SK-N-SH treated with all-trans-retinoic acid at 6 μM for 48 hours (cell line): Measurements from ENCODE around the gene UVSSA.
"Not testable (repeated sequence)": the region's sequence is repeated elsewhere in the genome, so short reads cannot be mapped to it uniquely, and the experiment has no call there.

Source experiments
- ATAC-seq: fragments of 200-7000 bp; cut with Tn5 transposase; 3 replicates; pipeline ENCODE4 v1.9.1; 2020; ENCODE audit warnings: mild to moderate bottlenecking, moderate library complexity
- ARNTL ChIP-seq: fragments of 450-650 bp; formaldehyde crosslinking; IDR thresholded peaks from 2 replicates; pipeline ENCODE4 v1.5.0; 2020; ENCODE audit warnings: low read depth, mild to moderate bottlenecking, moderate library complexity, borderline replicate concordance
- BACH2 ChIP-seq: fragments of 250-450 bp; sonication (Bioruptor Pico); IDR thresholded peaks from 2 replicates; pipeline ENCODE4 v1.9.0; 2021; ENCODE audit warnings: mild to moderate bottlenecking, borderline replicate concordance
- CREB5 ChIP-seq: fragments of 250-450 bp; sonication (Bioruptor Pico); IDR thresholded peaks from 2 replicates; pipeline ENCODE4 v1.5.1; 2020; ENCODE audit warnings: low read depth, mild to moderate bottlenecking, moderate library complexity
- CSDC2 ChIP-seq: fragments of 250-450 bp; sonication (Bioruptor Pico); IDR thresholded peaks from 2 replicates; pipeline ENCODE4 v1.5.0; 2020; ENCODE audit warnings: mild to moderate bottlenecking, moderate library complexity
- CSRNP3 ChIP-seq: fragments of 250-450 bp; sonication (Bioruptor Pico); IDR thresholded peaks from 2 replicates; pipeline ENCODE4 v1.5.1; 2021; ENCODE audit warnings: mild to moderate bottlenecking, moderate library complexity
- ESRRG ChIP-seq: fragments of 250-450 bp; sonication (Bioruptor Pico); IDR thresholded peaks from 2 replicates; pipeline ENCODE4 v1.6.1; 2021; ENCODE audit warnings: mild to moderate bottlenecking
- GLIS3 ChIP-seq: fragments of 250-450 bp; sonication (Bioruptor Pico); IDR thresholded peaks from 2 replicates; pipeline ENCODE4 v1.5.0; 2020; ENCODE audit warnings: mild to moderate bottlenecking, moderate library complexity
- ISL1 ChIP-seq: fragments of 250-450 bp; sonication (Bioruptor Pico); IDR thresholded peaks from 2 replicates; pipeline ENCODE4 v2.1.2; 2022; ENCODE audit warnings: mild to moderate bottlenecking, moderate library complexity
- OSR1 ChIP-seq: fragments of 250-450 bp; sonication (Bioruptor Pico); IDR thresholded peaks from 2 replicates; pipeline ENCODE4 v1.8.0; 2022; ENCODE audit warnings: moderate library complexity, mild to moderate bottlenecking, inconsistent platforms
- POU6F1 ChIP-seq: fragments of 250-450 bp; sonication (Bioruptor Pico); IDR thresholded peaks from 2 replicates; pipeline ENCODE4 v1.8.0; 2021; ENCODE audit warnings: low read depth, mild to moderate bottlenecking, moderate library complexity, borderline replicate concordance
- PPARA ChIP-seq: fragments of 250-450 bp; sonication (Bioruptor Pico); IDR thresholded peaks from 2 replicates; pipeline ENCODE4 v1.5.0; 2020; ENCODE audit warnings: mild to moderate bottlenecking, borderline replicate concordance
- RARB ChIP-seq: fragments of 250-450 bp; sonication (Bioruptor Pico); IDR thresholded peaks from 2 replicates; pipeline ENCODE4 v1.8.0; 2021; ENCODE audit warnings: mild to moderate bottlenecking, moderate library complexity
- TCF4 ChIP-seq: fragments of 250-450 bp; sonication (Bioruptor Pico); IDR thresholded peaks from 2 replicates; pipeline ENCODE4 v1.8.0; 2021; ENCODE audit warnings: mild to moderate bottlenecking, moderate library complexity, borderline replicate concordance
- TOX ChIP-seq: fragments of 250-450 bp; sonication (Bioruptor Pico); IDR thresholded peaks from 2 replicates; pipeline ENCODE4 v1.8.0; 2021; ENCODE audit warnings: mild to moderate bottlenecking, moderate library complexity, borderline replicate concordance
- TSHZ2 ChIP-seq: fragments of 250-450 bp; sonication (Bioruptor Pico); IDR thresholded peaks from 2 replicates; pipeline ENCODE4 v1.5.0; 2020; ENCODE audit warnings: mild to moderate bottlenecking, moderate library complexity
- ZNF565 ChIP-seq: fragments of 450-650 bp; formaldehyde crosslinking; conservative IDR thresholded peaks from 2 replicates; pipeline ENCODE4 v1.5.0; 2020; ENCODE audit warnings: low read depth, mild to moderate bottlenecking, moderate library complexity
- ZNF70 ChIP-seq: fragments of 450-650 bp; formaldehyde crosslinking; IDR thresholded peaks from 2 replicates; pipeline ENCODE4 v1.5.0; 2020; ENCODE audit warnings: mild to moderate bottlenecking, moderate library complexity
- ZNF8 ChIP-seq: fragments of 450-650 bp; formaldehyde crosslinking; IDR thresholded peaks from 2 replicates; pipeline ENCODE4 v1.5.0; 2020; ENCODE audit warnings: mild to moderate bottlenecking, moderate library complexity

The UVSSA gene

GRCh38 chr4:1324443-1325175 is 22.4 kb upstream of the UVSSA start:
- not testable (repeated sequence) for ATAC-seq

- no peak for TF ChIP-seq CREB5 (CRISPR knock-in tag)
- no peak for TF ChIP-seq OSR1 (CRISPR knock-in tag)
- TF ChIP-seq RARB, result no peak
- no peak for TF ChIP-seq ESRRG (CRISPR knock-in tag)
- no peak for TF ChIP-seq PPARA
- no peak for TF ChIP-seq CSRNP3 (CRISPR knock-in tag)
- no peak for TF ChIP-seq BACH2 (CRISPR knock-in tag)
- TF ChIP-seq CSDC2, result no peak
- TF ChIP-seq ZNF565 (CRISPR knock-in tag), result no peak
- TF ChIP-seq ZNF70 (CRISPR knock-in tag), result no peak
- no peak for TF ChIP-seq GLIS3 (CRISPR knock-in tag)
- TF ChIP-seq POU6F1 (CRISPR knock-in tag), result no peak
- TF ChIP-seq ZNF8 (CRISPR knock-in tag), result no peak
- no peak for TF ChIP-seq ISL1 (CRISPR knock-in tag)
- ATAC-seq, result no peak
These were observed 21.9 kb upstream of the UVSSA start for GRCh38 chr4:1325176-1325480.

GRCh38 chr4:1325681-1326635 is 21.1 kb upstream of the UVSSA start:
- no peak for ATAC-seq
- no peak for TF ChIP-seq TSHZ2 (CRISPR knock-in tag)
- TF ChIP-seq PPARA, result no peak

- no peak for ATAC-seq
- TF ChIP-seq ARNTL (CRISPR knock-in tag) (no peak), TSHZ2 (CRISPR knock-in tag) (no peak), OSR1 (CRISPR knock-in tag) (no peak), TCF4 (CRISPR knock-in tag) (no peak), ZNF565 (CRISPR knock-in tag) (no peak), CSRNP3 (CRISPR knock-in tag) (no peak), ZNF70 (CRISPR knock-in tag) (no peak), TOX (CRISPR knock-in tag) (no peak)
These were observed 20.1 kb upstream of the UVSSA start for GRCh38 chr4:1326751-1327525.
